HepG2 (cell line): ENCODE data around the gene ZFHX3. TPM values are rescaled to one million over a fixed set of nuclear protein-coding genes. Genes with fewer than 3 reads are reported as not detected.

Experiments
- ATAC-seq: fragments of 200-7000 bp; cut with Tn5 transposase; 3 replicates; pipeline ENCODE4 v1.9.1; 2020; ENCODE audit warnings: mild to moderate bottlenecking, moderate library complexity
- BruUV-seq: library from RNA; stranded (reverse); fragments of 400-500 nt; replicated peaks from 2 replicates; lab custom pipeline; 2021; lab: Mats Ljungman, UMichigan
- CTCF ChIA-PET: fragments of 300-600 bp; formaldehyde crosslinking; extraction: SDS; loops from one replicate; lab custom pipeline; 2021; ENCODE audit warnings: low total read pairs, inconsistent platforms, low intra/inter-chr PET ratio; lab: Yijun Ruan, JAX
- POLR2A ChIA-PET: fragments of 350-600 bp; sonication (Branson Sonifier 250); formaldehyde crosslinking; loops from one replicate; lab custom pipeline; 2020; ENCODE audit warnings: antibody characterized with exemption, inconsistent platforms; lab: Yijun Ruan, JAX
- DNase-seq: peaks from one replicate; pipeline ENCODE4 v3.0.0-alpha.2; 2015; ENCODE audit warnings: low spot score
- FAIRE-seq: peaks from 3 replicates; lab custom pipeline; 2011; peaks lifted over from hg19 to GRCh38; lab: Jason Lieb, UNC
- H2AFZ ChIP-seq: one replicate; pipeline ENCODE4 v1.6.1; 2011; ENCODE audit warnings: low read length, inconsistent platforms
- H3K27ac ChIP-seq: fragments of 300-600 bp; 3 replicates; pipeline ENCODE4 v1.8.0; 2011; ENCODE audit warnings: mixed run types, mild to moderate bottlenecking, mixed read lengths, low read length, inconsistent platforms; ENCODE audit not compliant: insufficient read depth; ENCODE audit errors: extremely low read length
- H3K27me3 ChIP-seq, 2 experiments: fragments of 200-600 bp in 1 of 2; 2 replicates in 1 of 2; 3 replicates in 1 of 2; pipeline versions ENCODE4 v1.6.0 to v1.8.0; 2011; ENCODE audit warnings: low read length in 2 of 2, mild to moderate bottlenecking in 2 of 2, moderate library complexity in 2 of 2, inconsistent platforms in 1 of 2; ENCODE audit not compliant: insufficient read depth in 2 of 2, control insufficient read depth in 1 of 2
- H3K36me3 ChIP-seq, 2 experiments: fragments of 200-600 bp in 1 of 2; replicated peaks in 1 of 2; 2 replicates in 1 of 2; 3 replicates in 1 of 2; pipeline versions ENCODE4 v1.5.1 to v1.8.0; 2011; ENCODE audit warnings: low read length in 2 of 2, inconsistent platforms in 1 of 2; ENCODE audit not compliant: insufficient read depth in 2 of 2, control insufficient read depth in 1 of 2
- H3K4me1 ChIP-seq: 2 replicates; pipeline ENCODE4 v1.5.1; 2012; ENCODE audit warnings: low read length, inconsistent platforms; ENCODE audit not compliant: insufficient read depth
- H3K4me2 ChIP-seq: 2 replicates; pipeline ENCODE4 v1.6.0; 2011; ENCODE audit warnings: low read depth, low read length, inconsistent platforms
- H3K4me3 ChIP-seq, 3 experiments: fragments of 200-600 bp in 1 of 3; sonication (generic), shearing (Covaris generic) in 1 of 3; replicated peaks in 1 of 3; 2 replicates each; pipeline ENCODE4 v1.5.1; 2011 to 2016; ENCODE audit warnings: low read length in 3 of 3, inconsistent platforms in 2 of 3, low read depth in 2 of 3, mild to moderate bottlenecking in 2 of 3, control low read depth in 1 of 3, mixed read lengths in 1 of 3; ENCODE audit not compliant: insufficient read depth in 1 of 3
- H3K79me2 ChIP-seq: one replicate; pipeline ENCODE4 v1.6.1; 2011; ENCODE audit warnings: low read length, inconsistent platforms; ENCODE audit not compliant: insufficient read depth
- H3K9ac ChIP-seq: 2 replicates; pipeline ENCODE4 v1.6.0; 2011; ENCODE audit warnings: mild to moderate bottlenecking, low read depth, low read length, inconsistent platforms; ENCODE audit not compliant: insufficient read depth
- H3K9me3 ChIP-seq: 2 replicates; pipeline ENCODE4 v1.5.1; 2012; ENCODE audit warnings: mild to moderate bottlenecking, low read length
- H4K20me1 ChIP-seq: 2 replicates; pipeline ENCODE4 v1.6.0; 2011; ENCODE audit warnings: inconsistent platforms, mild to moderate bottlenecking, low read length, moderate library complexity; ENCODE audit not compliant: insufficient read depth
- BRCA1 ChIP-seq: sonication (generic); formaldehyde crosslinking; IDR thresholded peaks from 2 replicates; pipeline ENCODE4 v1.4.0; 2020; ENCODE audit warnings: missing genetic modification reagents
- DMAP1 ChIP-seq: IDR thresholded peaks from 2 replicates; pipeline ENCODE4 v1.6.1; 2016
- EZH2 ChIP-seq: conservative IDR thresholded peaks from 2 replicates; pipeline ENCODE4 v1.6.1; 2012; ENCODE audit warnings: mild to moderate bottlenecking, low read depth, low read length, moderate library complexity
- FOXP4 ChIP-seq: sonication (generic); formaldehyde crosslinking; IDR thresholded peaks from 2 replicates; pipeline ENCODE4 v1.4.0; 2020; ENCODE audit warnings: missing genetic modification reagents
- HMG20B ChIP-seq: conservative IDR thresholded peaks from 2 replicates; pipeline ENCODE4 v1.6.1; 2016; ENCODE audit warnings: missing genetic modification reagents, missing compliant biosample characterization
- MAFK ChIP-seq, 2 experiments: IDR thresholded peaks in 1 of 2; conservative IDR thresholded peaks in 1 of 2; 2 replicates each; pipeline ENCODE4 v1.6.1; 2011; ENCODE audit warnings: improper control_type of control experiment in 2 of 2, low read length in 2 of 2
- NCOA1 ChIP-seq: sonication (generic); formaldehyde crosslinking; IDR thresholded peaks from 2 replicates; pipeline ENCODE4 v1.9.0; 2021; ENCODE audit warnings: missing genetic modification reagents
- PAWR ChIP-seq: sonication (generic); formaldehyde crosslinking; IDR thresholded peaks from 2 replicates; pipeline ENCODE4 v1.4.0; 2020; ENCODE audit warnings: missing genetic modification reagents, mild to moderate bottlenecking, borderline replicate concordance
- THRA ChIP-seq: sonication (generic); formaldehyde crosslinking; IDR thresholded peaks from 2 replicates; pipeline ENCODE4 v1.4.0; 2020; ENCODE audit warnings: missing genetic modification reagents, borderline replicate concordance
- TRIM22 ChIP-seq: fragments of 450-650 bp; IDR thresholded peaks from 2 replicates; pipeline ENCODE4 v1.6.1; 2017
- UBTF ChIP-seq: sonication (generic); formaldehyde crosslinking; IDR thresholded peaks from 2 replicates; pipeline ENCODE4 v1.4.0; 2020; ENCODE audit warnings: mild to moderate bottlenecking, missing genetic modification reagents
- ZC3H4 ChIP-seq: sonication (generic); formaldehyde crosslinking; IDR thresholded peaks from 2 replicates; pipeline ENCODE4 v1.4.0; 2020; ENCODE audit warnings: missing genetic modification reagents, borderline replicate concordance
- ZHX1 ChIP-seq: sonication (generic); formaldehyde crosslinking; IDR thresholded peaks from 2 replicates; pipeline ENCODE4 v1.8.1; 2022; ENCODE audit warnings: low read depth, mild to moderate bottlenecking, missing genetic modification reagents
- WGBS: methylation state at CpG from one replicate; pipeline ENCODE4 v1.1.6; 2017; ENCODE audit warnings: low lambda C conversion rate; 5-methylcytosine and 5-hydroxymethylcytosine counted together
- in situ Hi-C: cut with HindIII; loops from 2 replicates; pipeline ENCODE4 v1.10.0; 2017; ENCODE audit warnings: low pct_unique_long_range_greater_than_20kb; ENCODE audit not compliant: extremely low pct_ligation_motif_present
- intact Hi-C: fragments of 100-400 bp; cut with micrococcal nuclease; formaldehyde crosslinking; loops from one replicate; pipeline ENCODE4 v1.10.0; 2022; ENCODE audit not compliant: unreplicated experiment
- polyA plus RNA-seq, 8 experiments: library from polyadenylated mRNA; depleted of rRNA in 3 of 8; stranded (reverse) in 7 of 8; unstranded in 1 of 8; fragments of >200 nt; fragmentation: Illumina TruSeq in 4 of 8; extraction: Trizol in 4 of 8; gene quantifications; 2 replicates each; pipeline versions ENCODE4 v1.2.1 to v1.2.3, GENCODE V29; 2011 to 2016; ENCODE audit warnings: low read depth in 4 of 8, missing spikeins in 1 of 8, mixed read lengths in 1 of 8; ENCODE audit not compliant: insufficient read depth in 1 of 8
- total RNA-seq, 5 experiments: library from RNA; depleted of rRNA; stranded (reverse); fragments of >200 nt; fragmentation: Illumina TruSeq; extraction: Trizol; gene quantifications; 2 replicates each; pipeline ENCODE4 v1.2.3, GENCODE V29; 2016; ENCODE audit warnings: low read depth in 1 of 5

ZFHX3 gene
- total and polyA plus RNA-seq, 2 of the 13 experiments (the other 11 are each of a cell fraction or from before 2014, with no cell fraction given) = 5.0 to 6.0 TPM

- FAIRE-seq (no peak), DNase-seq (no peak), ATAC-seq (no peak)
- Histone ChIP-seq H3K9me3 (no peaks in the 10 kb centered on the region), H3K9ac (no peak overlapping the region), H3K36me3 (peaks cover 6 to 40% of the 10 kb centered on the region in 2 experiments), H3K4me3 (no peak overlapping the region), H4K20me1 (peaks cover 4% of the 10 kb centered on the region; the same call in 1 of the 2 replicates), H2AFZ (no peak overlapping the region), H3K27me3 (no peaks in the 10 kb centered on the region), H3K4me2 (no peak overlapping the region), H3K27ac (no peak overlapping the region), H3K4me1 (no peaks in the 10 kb centered on the region), H3K79me2 (peaks cover 4% of the 10 kb centered on the region)
- BruUV-seq = no TSS peak
- ChIA-PET CTCF (no interaction called here), POLR2A (no interaction called here)
- intact Hi-C loops = no loop called here
- 92% methylated on average over 24 of the region's 24 CpGs for WGBS
- in situ Hi-C loops = loop anchor here (25.0 kb wide), 1 partner anchor 337 kb away; no protein-coding TSS in a partner anchor
- no peak for TF ChIP-seq NCOA1 (CRISPR knock-in tag)
- TF ChIP-seq PAWR (CRISPR knock-in tag) = no peak
- no peak for TF ChIP-seq FOXP4 (CRISPR knock-in tag)
- no peak for TF ChIP-seq DMAP1 (CRISPR knock-in tag)
- no peak for TF ChIP-seq ZHX1 (CRISPR knock-in tag)
- no peak for TF ChIP-seq MAFK (conservative IDR thresholded peaks at IDR 0.05 in 1 of 2, IDR thresholded peaks at IDR 0.05 in 1 of 2; ENCODE audit: low read length in 2 of 2)
- no peak for TF ChIP-seq EZH2
- TF ChIP-seq HMG20B (CRISPR knock-in tag) = no peak
- no peak for TF ChIP-seq BRCA1 (CRISPR knock-in tag)
- no peak for TF ChIP-seq UBTF
- TF ChIP-seq TRIM22 = no peak
- no peak for TF ChIP-seq THRA (CRISPR knock-in tag)
- no peak for TF ChIP-seq ZC3H4 (CRISPR knock-in tag)
Measured at GRCh38 chr16:72848759-72849664, 198.9 kb downstream of the ZFHX3 start.
